ENCODE measurements around the gene MRPL23.

The MRPL23 gene

DNA sequence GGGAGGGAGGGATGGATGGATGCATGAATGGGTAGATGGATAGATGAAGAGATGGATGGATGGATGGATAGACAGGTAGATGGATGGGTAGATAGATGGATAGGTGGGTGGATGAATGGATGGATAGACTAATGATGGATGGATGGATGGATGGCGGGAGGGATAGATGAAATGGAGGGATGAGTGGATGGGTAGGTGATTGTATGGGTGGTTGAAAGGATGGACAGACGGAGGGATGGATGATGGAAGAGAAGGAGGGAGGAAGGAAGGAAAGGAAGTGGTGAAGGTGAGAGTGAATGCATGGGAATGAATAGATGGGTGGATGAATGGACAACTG, 31.4 kb upstream of the MRPL23 start:
- Histone ChIP-seq H3K4me3 (ENCODE audit: insufficient read depth, low read length, poor library complexity, severe bottlenecking) (no peak overlapping the region), H3K36me3 (ENCODE audit: low read length) (no peaks in the 10 kb centered on the region), H3K9me3 (ENCODE audit: insufficient read depth, low read length) (no peaks in the 10 kb centered on the region), H2AFZ (ENCODE audit: low read depth, low read length, severe bottlenecking) (no peak overlapping the region), H3K9ac (ENCODE audit: low read length) (no peak overlapping the region), H3F3A (ENCODE audit: insufficient read depth) (no peaks in the 10 kb centered on the region), H3K27ac (ENCODE audit: low read depth, low read length) (no peak overlapping the region), H3K27me3 (ENCODE audit: low read length) (no peaks in the 10 kb centered on the region), H3K9me2 (replicated peaks; ENCODE audit: insufficient read depth, low read length) (no peaks in the 10 kb centered on the region), H4K20me1 (ENCODE audit: low read depth, low read length) (no peaks in the 10 kb centered on the region), H3K79me2 (ENCODE audit: insufficient read depth, low read length) (no peaks in the 10 kb centered on the region), H3K4me2 (ENCODE audit: low read depth, low read length, poor library complexity, severe bottlenecking) (no peak overlapping the region)
- TF ChIP-seq EZH2phosphoT487 (conservative IDR thresholded peaks at IDR 0.05; ENCODE audit: low read length) (no peak), CTCF (IDR thresholded peaks at IDR 0.05; ENCODE audit: insufficient read depth, low read length, poor library complexity, severe bottlenecking) (no peak)

DNA sequence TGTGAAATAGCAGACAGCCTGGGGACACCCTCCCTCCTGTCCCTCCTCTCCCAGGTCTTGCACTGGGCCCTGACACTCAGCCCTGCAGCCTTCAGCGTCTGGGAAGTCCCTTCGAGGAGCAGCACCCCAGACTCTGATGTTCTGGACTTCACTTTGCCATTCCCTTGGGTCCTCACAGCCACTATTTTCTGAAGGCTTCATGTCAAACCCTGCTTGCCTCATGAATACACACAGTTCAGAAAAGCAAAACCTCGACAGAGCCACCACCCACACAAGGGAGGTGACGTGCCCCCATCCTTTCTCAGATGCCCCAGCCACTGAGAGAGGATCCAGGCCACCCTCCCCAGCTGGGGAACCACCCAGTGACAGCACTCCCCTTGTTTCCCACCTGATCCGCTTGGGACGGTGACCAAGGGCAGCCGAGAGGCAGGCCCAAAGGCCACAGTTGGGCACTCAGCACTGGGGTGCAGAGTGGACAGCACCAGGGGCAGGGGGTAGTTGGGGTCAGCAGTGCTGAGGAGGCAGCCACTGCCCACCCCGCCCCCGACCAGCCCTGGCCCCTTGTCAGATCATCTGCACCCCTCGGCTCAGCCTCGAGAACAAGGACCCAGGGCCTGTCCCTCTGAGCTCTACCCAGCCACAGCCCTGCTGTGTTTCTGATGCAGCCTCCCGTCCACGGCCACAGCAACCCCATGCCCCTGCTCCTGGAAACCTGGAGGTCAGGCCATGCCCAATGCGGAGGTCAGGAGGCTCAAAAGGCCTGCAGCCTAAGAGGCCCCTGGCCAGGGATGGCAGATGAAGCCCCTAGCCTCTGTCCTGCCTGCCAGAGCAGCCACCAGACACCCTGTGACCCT, 30.8 kb upstream of the MRPL23 start:
- H3K9ac ChIP-seq (ENCODE audit: low read length): no peak overlapping the region
- TF ChIP-seq EZH2phosphoT487 (conservative IDR thresholded peaks at IDR 0.05; ENCODE audit: low read length) (no peak), CTCF (IDR thresholded peaks at IDR 0.05; ENCODE audit: insufficient read depth, low read length, poor library complexity, severe bottlenecking) (no peak)

GRCh38 chr11:1916986-1917522, 30.1 kb upstream of the MRPL23 start:
- no peaks in the 10 kb centered on the region for H4K20me1 ChIP-seq (ENCODE audit: low read depth, low read length)
- no peaks in the 10 kb centered on the region for H3K79me2 ChIP-seq (ENCODE audit: insufficient read depth, low read length)
- no peaks in the 10 kb centered on the region for H3K9me2 ChIP-seq (replicated peaks; ENCODE audit: insufficient read depth, low read length)
- no peak overlapping the region for H3K4me3 ChIP-seq (ENCODE audit: insufficient read depth, low read length, poor library complexity, severe bottlenecking)
- no peak overlapping the region for H3K4me2 ChIP-seq (ENCODE audit: low read depth, low read length, poor library complexity, severe bottlenecking)
- H2AFZ ChIP-seq (ENCODE audit: low read depth, low read length, severe bottlenecking): no peak overlapping the region
- no peaks in the 10 kb centered on the region for H3K9me3 ChIP-seq (ENCODE audit: insufficient read depth, low read length)
- no peaks in the 10 kb centered on the region for H3K27me3 ChIP-seq (ENCODE audit: low read length)
- no peaks in the 10 kb centered on the region for H3K36me3 ChIP-seq (ENCODE audit: low read length)
- no peaks in the 10 kb centered on the region for H3F3A ChIP-seq (ENCODE audit: insufficient read depth)
- H3K27ac ChIP-seq (ENCODE audit: low read depth, low read length): no peak overlapping the region
- no peak for TF ChIP-seq EZH2phosphoT487 (conservative IDR thresholded peaks at IDR 0.05; ENCODE audit: low read length)
- TF ChIP-seq CTCF (IDR thresholded peaks at IDR 0.05; ENCODE audit: insufficient read depth, low read length, poor library complexity, severe bottlenecking): no peak
- H3K9ac ChIP-seq (ENCODE audit: low read length): no peak overlapping the region

More for the DNA sequence above, 30.8 kb upstream of the MRPL23 start:
- H3K36me3 ChIP-seq (ENCODE audit: low read length): no peaks in the 10 kb centered on the region
- no peaks in the 10 kb centered on the region for H3K79me2 ChIP-seq (ENCODE audit: insufficient read depth, low read length)
- H3K9me3 ChIP-seq (ENCODE audit: insufficient read depth, low read length): no peaks in the 10 kb centered on the region
- no peak overlapping the region for H2AFZ ChIP-seq (ENCODE audit: low read depth, low read length, severe bottlenecking)
- H3K27ac ChIP-seq (ENCODE audit: low read depth, low read length): no peak overlapping the region
- H4K20me1 ChIP-seq (ENCODE audit: low read depth, low read length): no peaks in the 10 kb centered on the region
- H3K27me3 ChIP-seq (ENCODE audit: low read length): no peaks in the 10 kb centered on the region
- H3K4me3 ChIP-seq (ENCODE audit: insufficient read depth, low read length, poor library complexity, severe bottlenecking): no peak overlapping the region
- no peak overlapping the region for H3K4me2 ChIP-seq (ENCODE audit: low read depth, low read length, poor library complexity, severe bottlenecking)
- H3K9me2 ChIP-seq (replicated peaks; ENCODE audit: insufficient read depth, low read length): no peaks in the 10 kb centered on the region
- no peaks in the 10 kb centered on the region for H3F3A ChIP-seq (ENCODE audit: insufficient read depth)

Data from SU-DHL-6 (cell line).